Left kidney (tissue), 8 donors: ENCODE results near the gene KRTAP4-6. TPM values are rescaled to one million over a fixed set of nuclear protein-coding genes. Genes with fewer than 3 reads are reported as not detected.
"Not testable (repeated sequence)": the region's sequence is repeated elsewhere in the genome, so short reads cannot be mapped to it uniquely, and the experiment has no call there.

Experiments used
- DNase-seq: peaks from one replicate; pipeline ENCODE4 v3.0.0-alpha.2; 2013
- long read RNA-seq, 8 donors: transcript quantifications; one replicate each; lab custom pipeline, GENCODE V29; 2026
- polyA plus RNA-seq: library from polyadenylated mRNA; unstranded; fragments of 120-200 nt; gene quantifications from one replicate; pipeline ENCODE4 v1.2.1, GENCODE V29; 2013; ENCODE audit not compliant: insufficient read length

The KRTAP4-6 gene
- polyA plus RNA-seq = not detected
- long read RNA-seq, donor 1 = 0 reads
- long read RNA-seq, donor 2 = 0 reads
- long read RNA-seq, donor 3 = 0 reads
- long read RNA-seq, donor 4 = 0 reads
- long read RNA-seq, donor 5 = 0 reads
- long read RNA-seq, donor 6 = 0 reads
- long read RNA-seq, donor 7 = 0 reads
- long read RNA-seq, donor 8 = 0 reads

- DNase-seq = no peak
Observed at GRCh38 chr17:41140360-41141131, at the start of gene KRTAP4-6. KRTAP4-6 (minus strand) TSS chr17:41140544; CDS start chr17:41140487, 57 bp downstream.

- DNase-seq = not testable (repeated sequence)
Observed at GRCh38 chr17:41189837-41190318, 49.5 kb upstream of the KRTAP4-6 start, which contains the start of gene KRTAP9-1. KRTAP9-1 (plus strand) TSS chr17:41189887; CDS start chr17:41189887, 0 bp downstream.

GRCh38 chr17:41186872-41187271 is 46.5 kb upstream of the KRTAP4-6 start:
- DNase-seq = no peak

- no peak for DNase-seq
Observed at GRCh38 chr17:41185001-41185400, 44.7 kb upstream of the KRTAP4-6 start.

- no peak for DNase-seq
Observed at GRCh38 chr17:41184480-41184961, 44.2 kb upstream of the KRTAP4-6 start, which contains the start of gene KRTAP4-1. KRTAP4-1 (minus strand) TSS chr17:41184911; CDS start chr17:41184854, 57 bp downstream.

- DNase-seq = no peak
Observed at GRCh38 chr17:41178843-41179616, 38.7 kb upstream of the KRTAP4-6 start.

- no peak for DNase-seq
Observed at GRCh38 chr17:41178341-41178740, 38.0 kb upstream of the KRTAP4-6 start.

- DNase-seq = no peak
Observed at GRCh38 chr17:41177727-41178271, 37.5 kb upstream of the KRTAP4-6 start, which contains the start of gene KRTAP4-2. KRTAP4-2 (minus strand) TSS chr17:41178221; CDS start chr17:41178164, 57 bp downstream.

- DNase-seq = no peak
Observed at GRCh38 chr17:41176744-41177387, 36.5 kb upstream of the KRTAP4-6 start.

GRCh38 chr17:41171886-41172285 is 31.5 kb upstream of the KRTAP4-6 start:
- DNase-seq = no peak

GRCh38 chr17:41168121-41168520 is 27.8 kb upstream of the KRTAP4-6 start, which contains the start of gene KRTAP4-3:
KRTAP4-3 (minus strand) TSS chr17:41168221; CDS start chr17:41168172, 49 bp downstream.
- no peak for DNase-seq

- no peak for DNase-seq
Observed at GRCh38 chr17:41167561-41167960, 27.2 kb upstream of the KRTAP4-6 start.

- no peak for DNase-seq
Observed at GRCh38 chr17:41163828-41164227, 23.5 kb upstream of the KRTAP4-6 start.

- DNase-seq = no peak
Observed at GRCh38 chr17:41160648-41161047, 20.3 kb upstream of the KRTAP4-6 start, which contains the start of gene KRTAP4-4. KRTAP4-4 (minus strand) TSS chr17:41160748; CDS start chr17:41160691, 57 bp downstream.

GRCh38 chr17:41160190-41160589 is 19.8 kb upstream of the KRTAP4-6 start:
- not testable (repeated sequence) for DNase-seq

GRCh38 chr17:41153856-41154255 is 13.5 kb upstream of the KRTAP4-6 start:
- no peak for DNase-seq

- DNase-seq = no peak
Observed at GRCh38 chr17:41151525-41151924, 11.2 kb upstream of the KRTAP4-6 start.

GRCh38 chr17:41150026-41150425 is 9.7 kb upstream of the KRTAP4-6 start:
- DNase-seq = no peak

GRCh38 chr17:41149652-41149985 is 9.3 kb upstream of the KRTAP4-6 start, which contains the start of gene KRTAP4-5:
KRTAP4-5 (minus strand) TSS chr17:41149825; CDS start chr17:41149767, 58 bp downstream.
- DNase-seq = no peak

- DNase-seq = not testable (repeated sequence)
Observed at GRCh38 chr17:41148971-41149651, 8.8 kb upstream of the KRTAP4-6 start.
